HG03045 (cell line): Measurements from ENCODE around the gene SF3B2.
A peak's percentile ranks its signal among the peaks of the same experiment; 100 is the strongest.
"Not testable (repeated sequence)": the region's sequence is repeated elsewhere in the genome, so short reads cannot be mapped to it uniquely, and the experiment has no call there.

Experiments
- ATAC-seq: cut with Tn5 transposase; IDR thresholded peaks from one replicate; pipeline ENCODE4 v1.9.1; 2021; ENCODE audit warnings: mild to moderate bottlenecking, moderate library complexity; ENCODE audit not compliant: unreplicated experiment

SF3B2 gene

DNA sequence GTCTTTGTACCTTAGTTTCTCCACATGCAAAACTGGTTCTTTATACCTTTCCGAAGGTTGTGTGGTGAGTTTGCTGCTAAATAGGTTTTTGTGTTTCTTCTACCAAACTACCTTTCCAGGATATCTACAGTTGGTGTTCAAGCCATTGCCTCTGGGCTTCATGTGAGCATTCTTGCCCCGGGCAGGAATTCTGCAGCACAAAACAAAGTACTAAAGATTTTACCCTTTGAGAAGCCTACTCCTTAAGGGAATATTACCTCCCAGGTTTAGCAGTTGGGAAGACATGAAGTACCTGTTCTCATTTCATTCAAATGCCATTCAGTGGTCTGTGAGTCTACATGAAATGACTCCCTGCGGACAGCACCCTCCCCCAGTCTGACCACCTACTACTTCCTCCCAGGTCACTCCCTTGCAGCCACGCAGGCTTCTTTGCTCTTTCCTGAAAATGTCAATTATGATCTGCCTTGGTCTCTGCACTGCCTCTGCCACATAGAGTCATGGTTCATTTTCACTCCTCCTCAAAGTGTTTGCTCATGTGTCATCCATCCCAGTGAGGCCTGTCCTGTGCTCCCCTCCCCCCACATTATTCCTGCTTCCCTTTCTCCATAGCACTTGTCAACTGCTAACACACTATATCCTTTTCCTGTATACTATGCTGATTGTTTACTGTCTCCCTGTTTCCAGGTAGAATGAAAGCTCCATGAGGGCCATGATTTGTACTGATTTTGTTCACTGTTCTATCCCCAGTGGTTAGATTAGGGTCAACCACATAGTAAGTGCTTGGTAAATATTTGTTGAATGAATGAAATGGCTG, 54.8 kb downstream of the SF3B2 start:
- ATAC-seq = no peak

DNA sequence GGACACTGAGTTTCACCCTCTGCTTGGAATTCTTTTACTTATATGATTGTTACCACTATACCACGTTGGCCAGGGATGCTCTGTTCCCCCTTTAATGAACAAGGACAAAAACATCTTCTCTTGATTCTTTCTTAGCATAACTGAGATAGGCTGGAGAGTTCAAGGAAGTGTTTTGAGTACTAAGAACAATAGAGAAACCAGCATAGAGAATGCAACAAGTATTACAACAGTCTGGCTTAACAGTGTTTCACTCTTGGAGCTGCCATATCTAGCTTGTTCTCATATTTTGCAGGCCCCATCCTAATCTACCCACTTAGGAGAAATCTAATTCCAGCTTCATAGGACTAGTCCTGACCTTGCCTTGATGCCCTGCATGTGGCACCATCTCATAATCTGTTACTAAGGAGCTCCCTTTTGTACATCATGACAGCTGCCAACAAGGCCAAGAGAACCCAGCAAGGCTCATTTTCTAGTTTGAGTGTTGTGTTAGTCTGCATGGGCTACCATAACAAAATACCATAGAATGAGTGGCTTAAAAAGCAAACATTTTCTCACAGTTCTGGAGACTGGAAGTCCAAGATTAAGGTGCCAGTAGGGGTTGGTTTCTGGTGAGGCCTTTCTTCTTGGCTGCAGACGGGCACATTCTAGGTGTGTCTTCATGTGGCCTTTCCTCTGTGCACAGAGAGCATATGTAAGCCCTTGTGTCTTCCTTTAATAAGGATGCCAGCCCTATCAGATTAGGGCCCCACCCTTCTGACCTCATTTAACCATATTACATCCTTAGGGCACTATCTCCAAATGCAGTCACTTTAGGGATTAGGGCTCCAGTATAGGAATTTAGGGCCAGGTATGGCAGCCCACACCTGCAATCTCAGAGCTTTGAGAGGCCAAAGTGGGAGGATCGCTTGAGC, 55.7 kb downstream of the SF3B2 start:
- no peak for ATAC-seq

DNA sequence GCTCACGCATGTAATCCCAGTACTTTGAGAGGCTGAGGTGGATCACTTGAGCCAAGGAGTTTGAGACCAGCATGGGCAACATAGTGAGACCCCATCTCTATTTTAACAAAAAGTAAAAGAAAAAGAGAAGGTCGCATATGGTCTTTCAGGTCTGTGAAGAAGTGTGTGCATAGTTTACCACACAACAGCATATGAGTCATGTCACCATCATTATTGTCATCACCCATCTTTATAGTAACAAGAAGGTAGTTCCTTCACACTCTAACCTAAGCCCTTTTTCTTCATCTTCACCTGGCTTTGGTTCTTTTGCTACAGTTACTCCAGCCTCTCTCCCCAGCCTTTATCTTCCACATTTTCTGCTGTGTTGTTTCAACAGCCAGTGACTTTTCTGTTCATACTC, 57.1 kb downstream of the SF3B2 start:
- ATAC-seq = no peak

DNA sequence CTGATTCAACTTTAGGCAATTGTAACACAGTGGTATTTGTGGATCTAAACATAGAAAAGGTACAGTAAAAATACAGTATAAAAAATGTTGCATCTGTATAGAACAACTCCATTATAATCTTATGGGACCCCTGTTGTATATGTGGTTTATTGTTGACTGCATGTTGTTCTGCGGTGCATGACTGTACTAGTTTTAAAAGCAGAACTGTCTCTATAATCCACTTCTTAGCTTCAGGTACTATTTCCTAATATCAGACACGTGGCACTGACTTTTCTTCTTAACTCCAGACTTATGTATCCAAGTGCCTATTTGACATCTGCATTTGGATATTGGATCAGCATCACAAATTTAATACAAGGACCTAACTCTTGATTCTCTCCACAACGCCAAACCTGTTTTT, 59.0 kb downstream of the SF3B2 start:
- ATAC-seq = no peak

DNA sequence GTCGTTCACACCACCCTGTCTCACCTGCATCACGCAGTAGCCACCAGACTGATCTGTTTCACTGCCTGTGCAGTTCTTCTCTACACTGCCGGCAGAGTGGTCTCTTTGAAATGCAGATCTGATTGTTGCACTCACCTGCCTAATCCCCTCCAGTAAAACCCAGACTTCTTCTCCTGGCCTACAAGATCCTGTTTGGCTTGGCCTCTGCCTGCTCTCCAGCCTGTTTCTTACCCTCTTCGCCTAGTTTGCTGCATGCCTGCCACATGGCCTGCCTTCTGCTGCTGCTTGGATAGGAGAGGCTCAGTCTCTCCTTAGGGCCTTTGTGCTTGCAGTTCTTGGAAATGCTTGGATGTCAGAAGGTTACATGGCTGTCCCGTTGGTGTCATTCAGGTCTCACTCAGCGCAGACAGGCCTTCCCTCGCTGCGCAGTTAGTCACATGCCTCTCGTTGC, 59.9 kb downstream of the SF3B2 start:
- ATAC-seq = no peak

DNA sequence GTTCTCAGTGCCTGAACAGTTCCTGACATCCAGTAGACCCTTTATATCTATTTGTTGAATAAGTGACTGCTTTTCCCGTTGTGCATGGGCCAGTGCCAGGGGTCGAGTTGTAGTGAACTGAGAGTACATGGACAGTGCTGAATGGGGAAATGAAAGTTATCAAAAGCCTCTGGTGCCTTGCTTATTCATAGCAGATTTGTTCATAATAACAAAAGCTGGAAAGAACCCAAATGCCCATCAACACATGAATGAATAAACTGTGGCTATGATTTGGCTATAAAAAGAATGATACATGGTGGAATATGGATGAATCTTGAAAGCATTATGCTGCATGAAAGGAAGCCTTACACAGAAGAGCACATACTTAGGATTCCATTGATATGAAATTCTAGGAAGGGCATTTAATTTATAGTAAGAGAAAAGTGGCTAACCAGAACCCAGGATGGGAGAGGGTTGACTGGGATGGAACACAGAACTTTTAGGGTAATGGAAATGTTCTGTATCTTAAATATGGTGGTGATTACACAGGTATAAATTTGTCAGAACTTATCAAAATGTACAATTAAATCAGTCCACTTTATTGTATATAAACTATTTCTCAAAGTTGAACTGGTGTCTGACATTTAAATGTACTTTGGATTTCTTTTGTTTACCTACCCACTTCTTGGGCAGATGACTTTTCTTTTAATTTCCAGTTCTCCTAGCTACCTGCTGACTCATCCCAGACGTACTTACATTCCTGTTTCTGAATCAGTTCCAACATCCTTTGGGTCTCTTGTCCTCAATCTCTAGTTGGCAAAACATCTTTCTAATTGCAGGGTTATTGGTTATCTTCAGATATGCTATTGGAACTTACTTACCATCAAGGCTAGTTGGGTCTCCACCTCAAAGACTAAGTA, 60.7 kb downstream of the SF3B2 start:
- ATAC-seq = no peak

DNA sequence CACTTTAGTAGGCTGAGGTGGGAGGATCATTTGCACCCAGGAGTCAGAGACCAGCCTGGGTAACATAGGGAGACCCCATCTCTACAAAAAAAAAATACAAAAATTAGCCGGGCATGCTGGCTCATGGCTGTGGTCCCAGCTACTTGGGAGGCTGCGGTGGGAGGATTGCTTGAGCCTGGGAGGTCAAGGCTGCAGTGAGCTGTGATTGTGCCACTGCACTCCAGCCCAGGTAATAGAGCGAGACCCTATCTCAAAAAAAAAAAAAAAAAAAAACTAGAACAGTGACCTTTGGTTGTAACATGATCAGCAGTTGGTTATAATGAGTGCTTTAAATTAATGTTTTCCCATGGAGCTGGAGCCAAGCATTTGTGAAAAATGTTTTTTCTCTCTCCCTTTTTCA, 62.8 kb downstream of the SF3B2 start:
- ATAC-seq = not testable (repeated sequence)

DNA sequence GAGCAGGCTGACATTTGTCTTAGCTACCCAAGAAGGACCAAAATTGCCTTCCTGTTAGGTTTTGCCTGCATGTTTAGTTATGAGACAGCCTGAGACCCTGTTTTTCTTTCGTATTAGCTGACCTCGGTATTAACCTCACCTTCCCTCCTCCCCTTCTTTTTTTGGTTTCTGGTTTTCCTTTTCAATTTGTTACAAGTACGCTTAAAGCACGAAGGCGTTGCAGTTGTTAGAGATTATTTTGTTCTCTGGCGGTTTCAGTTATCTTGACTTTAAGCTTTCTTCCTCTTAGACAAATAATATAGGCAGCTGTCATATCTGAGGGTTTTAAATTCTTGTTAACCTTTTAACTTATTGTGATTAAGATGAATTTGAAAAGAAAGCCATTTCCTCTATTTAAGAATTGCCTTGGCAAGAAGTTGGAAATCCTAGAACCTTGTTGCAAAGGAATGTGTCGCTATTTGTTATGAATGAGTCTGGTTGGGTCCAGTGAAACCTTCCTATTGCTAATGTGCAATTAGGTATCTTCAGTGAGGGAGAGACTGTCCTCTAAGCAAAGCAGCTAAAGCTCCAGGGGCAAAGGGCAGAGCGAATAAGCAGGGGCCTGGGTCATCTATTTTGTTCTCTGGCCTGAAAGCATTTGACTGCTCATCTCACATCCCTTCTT, 63.6 kb downstream of the SF3B2 start:
- ATAC-seq = peak; percentile 65

DNA sequence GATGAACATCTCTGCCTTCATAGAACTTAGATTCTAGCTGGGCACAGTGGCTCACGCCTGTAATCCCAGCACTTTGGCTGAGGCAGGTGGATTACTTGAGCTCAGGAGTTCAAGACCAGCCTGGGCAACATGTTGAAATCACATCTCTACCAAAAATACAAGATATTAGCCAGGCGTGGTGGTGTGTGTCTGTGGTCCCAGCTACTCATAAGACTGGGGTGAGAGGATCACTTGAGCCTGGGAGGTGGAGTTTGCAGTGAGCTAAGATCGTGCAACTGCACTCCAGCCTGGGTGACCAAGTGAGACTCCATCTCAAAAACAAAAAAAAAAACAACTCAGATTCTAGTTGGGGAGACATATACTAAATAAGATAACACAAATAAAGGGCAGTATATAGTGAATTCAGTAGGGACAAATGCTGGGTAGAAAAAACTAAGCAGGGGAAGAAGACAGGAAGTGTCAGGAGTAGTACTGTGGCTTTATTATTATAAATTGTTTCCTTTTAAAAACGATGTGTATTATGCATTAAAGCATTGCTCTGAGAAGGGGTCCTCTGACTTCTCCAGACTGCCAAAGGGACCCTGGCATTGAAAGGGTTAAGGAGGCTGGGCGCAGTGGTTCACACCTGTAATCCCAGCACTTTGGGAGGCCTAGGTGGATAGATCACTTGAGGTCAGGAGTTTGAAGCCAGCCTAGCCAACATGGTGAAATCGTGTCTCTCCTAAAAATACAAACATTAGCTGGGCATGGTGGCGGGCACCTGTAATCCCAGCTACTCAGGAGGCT, 64.6 kb downstream of the SF3B2 start:
- no peak for ATAC-seq

DNA sequence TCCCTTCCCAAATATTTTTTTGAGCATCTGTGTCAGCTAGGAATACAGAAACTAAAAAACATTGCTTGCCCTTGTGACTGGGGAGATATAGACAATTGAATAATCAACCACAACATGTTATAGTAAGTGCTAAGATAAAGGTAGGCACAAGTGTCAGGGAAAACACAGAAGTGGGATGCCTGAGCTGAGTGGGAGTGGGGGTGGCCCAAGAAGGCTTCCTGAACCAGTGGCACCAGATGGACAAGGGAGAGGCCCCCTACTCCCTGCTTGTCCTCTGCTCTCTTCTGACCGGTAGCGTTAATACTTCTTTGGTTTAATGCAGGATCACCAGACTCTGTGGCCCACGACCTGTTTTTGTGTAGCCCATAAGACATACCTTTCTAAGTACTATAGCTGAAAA, 66.7 kb downstream of the SF3B2 start:
- ATAC-seq = no peak
